Right renal cortex interstitium (tissue), 3 donors: ENCODE measurements around the gene EFCAB8. TPM values are rescaled to one million over a fixed set of nuclear protein-coding genes. Genes with fewer than 3 reads are reported as not detected.
"Not testable (repeated sequence)": the region's sequence is repeated elsewhere in the genome, so short reads cannot be mapped to it uniquely, and the experiment has no call there.

Source experiments
- DNase-seq, 3 donors: peaks; one replicate each; pipeline ENCODE4 v3.0.0-alpha.2; 2013; ENCODE audit warnings: low read depth in 3 of 3, low spot score in 2 of 3
- polyA plus RNA-seq, 3 donors: library from polyadenylated mRNA; unstranded; fragments of 120-200 nt; gene quantifications; one replicate each; pipeline ENCODE4 v1.2.1, GENCODE V29; 2013; ENCODE audit not compliant: insufficient read length in 3 of 3

Gene EFCAB8
- polyA plus RNA-seq, 3 donors, result 0.06 to 0.33 TPM; not detected in 1

- no peak for DNase-seq
These were observed 82.6 kb downstream of the EFCAB8 start for GRCh38 chr20:32941155-32941885.

GRCh38 chr20:32943490-32944052 lies 84.8 kb downstream of the EFCAB8 start:
- DNase-seq, result no peak

GRCh38 chr20:32945710-32946221 lies 87.0 kb downstream of the EFCAB8 start:
- DNase-seq, result no peak

GRCh38 chr20:32946629-32947028 lies 87.9 kb downstream of the EFCAB8 start:
- no peak for DNase-seq

- DNase-seq, result not testable (repeated sequence)
These were observed 91.8 kb downstream of the EFCAB8 start for GRCh38 chr20:32950539-32950938.

GRCh38 chr20:32957459-32957858 lies 98.7 kb downstream of the EFCAB8 start:
- DNase-seq, result no peak

GRCh38 chr20:32958574-32958973 lies 99.9 kb downstream of the EFCAB8 start:
- no peak for DNase-seq

- no peak for DNase-seq
These were observed 100.9 kb downstream of the EFCAB8 start for GRCh38 chr20:32959351-32960221.

GRCh38 chr20:32960222-32960518 lies 101.4 kb downstream of the EFCAB8 start:
- no peak for DNase-seq

- DNase-seq, result no peak
These were observed 102.4 kb downstream of the EFCAB8 start for GRCh38 chr20:32960849-32961731.

GRCh38 chr20:32962053-32962452 lies 103.3 kb downstream of the EFCAB8 start:
- DNase-seq, result no peak

GRCh38 chr20:32962646-32963045 lies 103.9 kb downstream of the EFCAB8 start:
- not testable (repeated sequence) for DNase-seq

- no peak for DNase-seq
These were observed 104.5 kb downstream of the EFCAB8 start for GRCh38 chr20:32963176-32963575.

- DNase-seq, result no peak
These were observed 105.9 kb downstream of the EFCAB8 start for GRCh38 chr20:32964575-32964974.

GRCh38 chr20:32965115-32965514 lies 106.4 kb downstream of the EFCAB8 start:
- DNase-seq, result no peak

GRCh38 chr20:32965581-32966373 lies 107.1 kb downstream of the EFCAB8 start:
- DNase-seq, result no peak

GRCh38 chr20:32966382-32966781 lies 107.7 kb downstream of the EFCAB8 start:
- no peak for DNase-seq

- DNase-seq, result no peak
These were observed 108.4 kb downstream of the EFCAB8 start for GRCh38 chr20:32966881-32967781.
